Esophagus squamous epithelium (tissue), 4 donors: ENCODE measurements around the gene PADI3.
"Not testable (repeated sequence)": the region's sequence is repeated elsewhere in the genome, so short reads cannot be mapped to it uniquely, and the experiment has no call there.

Source experiments
- POLR2A ChIP-seq, 4 donors: fragments of 450-650 bp; IDR thresholded peaks; one replicate each; pipeline ENCODE4 v1.6.1; 2017; ENCODE audit warnings: antibody characterized with exemption in 4 of 4, mild to moderate bottlenecking in 4 of 4, moderate library complexity in 3 of 4
- TF ChIP-seq, protein P1 (sequence below), 6 experiments: fragments of 450-650 bp in 4 of 6; fragments of 200-600 bp in 2 of 6; sonication (generic) in 2 of 6; IDR thresholded peaks; one replicate each; pipeline ENCODE4 v1.5.1; 2016 to 2019; ENCODE audit warnings: antibody characterized with exemption in 6 of 6, mild to moderate bottlenecking in 4 of 6, moderate library complexity in 4 of 6

DNA sequence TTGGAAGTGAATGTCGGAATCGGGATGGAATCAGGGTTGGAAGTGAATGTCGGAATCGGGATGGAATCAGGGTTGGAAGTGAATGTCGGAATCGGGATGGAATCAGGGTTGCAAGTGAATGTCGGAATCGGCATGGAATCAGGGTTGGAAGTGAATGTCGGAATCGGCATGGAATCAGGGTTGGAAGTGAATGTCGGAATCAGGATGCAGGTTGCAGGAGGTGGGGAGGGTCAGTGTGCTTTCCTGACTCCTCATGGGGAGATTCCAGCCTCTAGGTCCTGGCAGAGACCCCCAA is 7.2 kb upstream of the PADI3 start:
- TF ChIP-seq, protein P1, sequence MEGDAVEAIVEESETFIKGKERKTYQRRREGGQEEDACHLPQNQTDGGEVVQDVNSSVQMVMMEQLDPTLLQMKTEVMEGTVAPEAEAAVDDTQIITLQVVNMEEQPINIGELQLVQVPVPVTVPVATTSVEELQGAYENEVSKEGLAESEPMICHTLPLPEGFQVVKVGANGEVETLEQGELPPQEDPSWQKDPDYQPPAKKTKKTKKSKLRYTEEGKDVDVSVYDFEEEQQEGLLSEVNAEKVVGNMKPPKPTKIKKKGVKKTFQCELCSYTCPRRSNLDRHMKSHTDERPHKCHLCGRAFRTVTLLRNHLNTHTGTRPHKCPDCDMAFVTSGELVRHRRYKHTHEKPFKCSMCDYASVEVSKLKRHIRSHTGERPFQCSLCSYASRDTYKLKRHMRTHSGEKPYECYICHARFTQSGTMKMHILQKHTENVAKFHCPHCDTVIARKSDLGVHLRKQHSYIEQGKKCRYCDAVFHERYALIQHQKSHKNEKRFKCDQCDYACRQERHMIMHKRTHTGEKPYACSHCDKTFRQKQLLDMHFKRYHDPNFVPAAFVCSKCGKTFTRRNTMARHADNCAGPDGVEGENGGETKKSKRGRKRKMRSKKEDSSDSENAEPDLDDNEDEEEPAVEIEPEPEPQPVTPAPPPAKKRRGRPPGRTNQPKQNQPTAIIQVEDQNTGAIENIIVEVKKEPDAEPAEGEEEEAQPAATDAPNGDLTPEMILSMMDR (IDR thresholded peaks at IDR 0.05): not testable (repeated sequence)
- TF ChIP-seq POLR2A (IDR thresholded peaks at IDR 0.05): not testable (repeated sequence)
